Muscle of leg (tissue), 11 donors: Measurements from ENCODE around the gene GMIP. TPM values are rescaled to one million over a fixed set of nuclear protein-coding genes. Genes with fewer than 3 reads are reported as not detected.

Source experiments
- DNase-seq: peaks from one replicate; pipeline ENCODE4 v3.0.0; 2013
- H3K27ac ChIP-seq: one replicate; pipeline ENCODE4 v1.5.1; 2013; ENCODE audit warnings: mild to moderate bottlenecking, low read length, control low read depth
- H3K27me3 ChIP-seq: one replicate; pipeline ENCODE4 v1.6.1; 2013; ENCODE audit warnings: low read length; ENCODE audit not compliant: control insufficient read depth, insufficient read depth
- H3K36me3 ChIP-seq: one replicate; pipeline ENCODE4 v1.6.1; 2013; ENCODE audit warnings: low read length; ENCODE audit not compliant: control insufficient read depth, insufficient read depth
- H3K4me1 ChIP-seq: one replicate; pipeline ENCODE4 v1.6.1; 2013; ENCODE audit warnings: low read length; ENCODE audit not compliant: control insufficient read depth, insufficient read depth
- H3K4me3 ChIP-seq: one replicate; pipeline ENCODE4 v1.5.1; 2013; ENCODE audit warnings: low read length, control low read depth
- H3K9me3 ChIP-seq: replicated peaks from 2 replicates; pipeline ENCODE4 v1.6.1; 2013; ENCODE audit warnings: low read depth, low read length; ENCODE audit not compliant: control insufficient read depth
- WGBS: methylation state at CpG from one replicate; pipeline ENCODE4 v1.1.5; 2013; ENCODE audit warnings: missing lambda C conversion rate; ENCODE audit not compliant: insufficient coverage; 5-methylcytosine and 5-hydroxymethylcytosine counted together
- polyA plus RNA-seq, 8 donors: library from polyadenylated mRNA; unstranded; fragments of 120-200 nt; gene quantifications; one replicate each; pipeline versions ENCODE4 v1.2.1 to v1.2.3, GENCODE V29; 2013; ENCODE audit warnings: inconsistent platforms in 1 of 8, low replicate concordance in 1 of 8; ENCODE audit not compliant: insufficient read length in 8 of 8, insufficient read depth in 1 of 8
- total RNA-seq: library from RNA; stranded (reverse); fragments of 120-200 nt; gene quantifications from one replicate; pipeline ENCODE4 v1.2.4, GENCODE V29; 2013

The GMIP gene
- total and polyA plus RNA-seq, 9 donors = 2.0 to 5.1 (median 3.6) TPM

GRCh38 chr19:19650331-19650730 lies 6.9 kb upstream of the GMIP start:
- H3K27ac ChIP-seq = no peak overlapping the region
- peaks cover 88% of the 10 kb centered on the region for H3K36me3 ChIP-seq
- 90% methylated on average over 9 of the region's 9 CpGs for WGBS
- H3K9me3 ChIP-seq = no peaks in the 10 kb centered on the region
- H3K4me1 ChIP-seq = peaks cover 12% of the 10 kb centered on the region
- no peak overlapping the region for H3K4me3 ChIP-seq
- H3K27me3 ChIP-seq = no peaks in the 10 kb centered on the region
- DNase-seq = peak; percentile 63

DNA sequence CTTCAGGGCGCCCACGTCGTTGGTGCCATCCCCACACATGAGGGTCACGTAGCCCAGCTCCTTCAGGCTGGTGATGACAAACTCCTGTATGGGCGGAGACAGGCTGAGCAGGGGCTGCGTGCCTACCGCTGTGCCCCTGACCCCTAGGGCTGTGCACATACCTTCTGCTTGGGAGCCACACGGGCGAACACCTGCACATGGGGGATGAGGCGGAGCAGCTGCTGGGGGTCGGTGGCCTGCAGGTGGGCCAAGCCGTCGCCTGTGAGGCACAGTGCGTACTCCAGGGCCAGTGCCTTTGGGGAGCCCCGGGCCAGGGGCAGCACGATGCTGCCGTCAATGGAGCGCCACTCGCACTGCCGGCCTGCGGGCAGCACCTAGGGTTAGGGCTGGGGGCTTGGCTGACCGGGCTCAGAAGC lies 6.1 kb upstream of the GMIP start:
- H3K4me3 ChIP-seq = no peak overlapping the region
- H3K4me1 ChIP-seq = peaks cover 12% of the 10 kb centered on the region
- DNase-seq = no peak
- no peaks in the 10 kb centered on the region for H3K27me3 ChIP-seq
- H3K9me3 ChIP-seq = no peaks in the 10 kb centered on the region
- 93% methylated on average over 19 of the region's 22 CpGs for WGBS
- H3K27ac ChIP-seq = no peak overlapping the region
- peaks cover 86% of the 10 kb centered on the region for H3K36me3 ChIP-seq

GRCh38 chr19:19649155-19649554 lies 5.7 kb upstream of the GMIP start:
- Histone ChIP-seq H3K36me3 (peaks cover 84% of the 10 kb centered on the region), H3K4me1 (peaks cover 13% of the 10 kb centered on the region), H3K27me3 (no peaks in the 10 kb centered on the region), H3K9me3 (no peaks in the 10 kb centered on the region), H3K4me3 (no peak overlapping the region), H3K27ac (no peak overlapping the region)
- 86% methylated on average over 6 of the region's 6 CpGs for WGBS
- DNase-seq = no peak

GRCh38 chr19:19647037-19647835 lies 3.8 kb upstream of the GMIP start:
- Histone ChIP-seq H3K4me3 (no peak overlapping the region), H3K9me3 (no peaks in the 10 kb centered on the region), H3K27ac (no peak overlapping the region), H3K27me3 (peaks cover 5% of the 10 kb centered on the region), H3K36me3 (peaks cover 68% of the 10 kb centered on the region), H3K4me1 (peaks cover 29% of the 10 kb centered on the region)
- no peak for DNase-seq
- WGBS = 90% methylated on average over 27 of the region's 29 CpGs

DNA sequence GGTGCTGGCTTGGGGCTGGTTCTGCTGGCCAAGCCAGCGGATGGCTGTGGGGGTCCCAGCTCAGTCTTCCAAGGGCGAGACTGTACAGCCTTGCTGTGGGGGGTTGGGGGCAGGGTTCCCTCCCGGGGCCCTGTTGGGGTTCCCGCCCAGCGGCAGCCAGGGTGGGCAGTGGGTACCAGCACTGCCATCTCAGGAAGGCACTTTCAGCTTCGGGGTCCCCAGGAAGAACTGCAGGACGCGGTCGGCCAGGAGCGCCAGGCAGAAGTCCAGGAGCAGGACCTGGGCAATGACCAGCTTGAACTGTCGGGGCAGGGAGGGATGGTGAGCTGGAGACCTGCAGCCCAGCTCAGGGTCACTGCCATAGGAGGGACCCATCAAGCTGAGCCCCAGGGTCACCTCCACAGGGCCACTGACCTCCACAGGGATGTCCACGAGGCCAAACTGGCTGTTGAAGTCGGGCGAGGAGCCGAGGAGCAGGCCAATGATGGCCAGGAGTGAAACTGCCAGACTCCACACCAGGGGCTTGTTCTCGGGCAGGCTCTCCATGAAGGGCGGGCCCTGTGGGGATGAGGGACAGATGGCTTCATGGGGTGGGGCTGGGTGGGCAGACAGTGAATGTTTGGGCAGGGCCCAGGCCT lies 1.9 kb upstream of the GMIP start:
- Histone ChIP-seq H3K4me3 (no peak overlapping the region), H3K9me3 (no peaks in the 10 kb centered on the region), H3K36me3 (peaks cover 50% of the 10 kb centered on the region), H3K4me1 (peaks cover 17% of the 10 kb centered on the region), H3K27ac (no peak overlapping the region), H3K27me3 (peaks cover 5% of the 10 kb centered on the region)
- WGBS = 89% methylated on average over 17 of the region's 17 CpGs
- no peak for DNase-seq

DNA sequence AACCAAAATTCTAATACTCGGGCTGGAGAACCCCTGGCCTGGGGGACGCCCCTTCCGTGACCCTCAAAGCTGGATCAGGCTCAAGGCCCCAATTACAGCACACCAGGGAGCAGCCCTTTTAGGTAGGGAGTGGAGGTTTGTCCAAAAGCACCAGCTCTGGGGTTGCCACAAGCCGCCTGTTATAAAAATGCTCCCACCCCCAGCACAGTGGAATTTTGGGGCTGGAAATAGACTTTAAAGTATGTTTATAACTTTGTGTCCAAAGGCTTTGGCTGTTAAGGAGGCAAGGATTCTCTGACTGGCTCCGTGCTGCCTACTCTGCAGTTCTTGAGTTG lies 564 bp upstream of the GMIP start:
- DNase-seq = no peak
- Histone ChIP-seq H3K36me3 (peaks cover 37% of the 10 kb centered on the region), H3K4me1 (peaks cover 17% of the 10 kb centered on the region), H3K4me3 (no peak overlapping the region), H3K27ac (no peak overlapping the region), H3K27me3 (peaks cover 5% of the 10 kb centered on the region), H3K9me3 (no peaks in the 10 kb centered on the region)
- WGBS = no CpG with 5 or more reads among the region's 5 CpGs

DNA sequence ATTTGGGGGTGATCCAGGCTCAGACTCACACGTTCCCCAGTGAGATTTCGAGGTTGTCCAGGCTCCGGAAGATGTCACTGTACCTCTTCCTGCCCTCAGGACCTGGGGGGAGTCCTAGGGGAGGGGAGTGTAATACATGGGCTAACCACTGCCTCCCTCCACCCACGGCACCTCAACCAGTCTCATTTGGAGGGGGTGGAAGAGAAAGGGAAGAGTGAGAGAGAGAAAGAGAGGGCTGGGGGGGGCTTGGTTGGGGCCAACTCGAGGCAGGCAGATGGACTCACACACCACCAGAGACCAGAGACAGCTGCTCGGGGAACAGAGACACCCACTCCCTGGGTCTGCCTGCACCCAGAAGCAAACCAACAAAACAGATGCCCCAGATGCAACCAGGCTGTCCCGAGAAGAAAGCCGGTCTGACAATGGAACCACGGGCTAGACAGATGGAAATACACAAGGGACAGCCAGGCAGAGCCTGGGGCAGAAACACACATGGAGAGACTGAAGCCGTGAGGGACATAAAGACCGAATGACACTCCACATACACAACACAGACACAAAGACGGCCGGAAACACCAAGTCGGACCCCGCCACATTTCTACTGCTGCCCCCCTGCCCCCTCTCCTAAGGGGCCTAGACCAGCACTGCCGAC lies 825 bp downstream of the GMIP start:
- Histone ChIP-seq H3K4me3 (peak overlapping the region; percentile 69), H3K4me1 (peaks cover 17% of the 10 kb centered on the region), H3K27me3 (peaks cover 5% of the 10 kb centered on the region), H3K9me3 (no peaks in the 10 kb centered on the region), H3K27ac (no peak overlapping the region), H3K36me3 (peaks cover 33% of the 10 kb centered on the region)
- 5% methylated on average over 5 of the region's 16 CpGs for WGBS
- no peak for DNase-seq

DNA sequence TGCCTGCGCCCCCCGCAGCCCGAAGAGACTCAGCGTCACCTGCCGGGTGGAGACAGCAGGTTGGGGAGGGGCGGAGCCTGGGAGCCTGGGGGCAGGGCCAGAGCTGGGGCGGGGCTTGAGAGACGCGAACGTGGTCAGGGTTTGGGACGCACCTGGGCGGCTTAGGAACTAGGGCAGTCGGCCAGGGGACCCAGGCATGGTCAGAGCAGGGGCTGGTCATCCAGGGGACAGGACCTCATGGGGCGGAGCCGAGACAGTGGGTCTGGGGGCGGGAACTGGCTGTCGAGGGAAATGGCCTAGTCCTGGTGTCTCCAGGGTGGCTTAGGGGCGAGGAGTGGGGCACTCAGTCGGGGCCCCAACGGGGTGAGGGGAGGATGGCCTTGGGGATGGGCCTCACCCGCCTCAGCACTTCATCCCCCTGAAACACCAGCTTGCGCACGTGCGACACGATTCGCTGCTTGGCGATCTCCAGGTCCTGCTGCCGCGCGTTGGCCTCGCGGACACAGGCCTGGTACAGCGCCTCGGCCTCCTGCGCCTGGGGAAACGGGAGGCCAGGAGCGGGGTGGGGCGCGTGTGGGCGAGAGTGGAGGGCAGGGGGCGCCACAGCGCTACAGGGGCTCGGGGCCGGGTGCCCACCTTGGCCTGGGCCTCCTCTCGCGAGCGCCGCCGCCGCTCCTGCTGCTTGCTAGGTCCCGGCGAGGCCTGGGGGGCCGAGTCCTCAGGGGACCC lies 5.8 kb downstream of the GMIP start:
- Histone ChIP-seq H3K9me3 (no peaks in the 10 kb centered on the region), H3K4me3 (no peak overlapping the region), H3K27me3 (peaks cover 2% of the 10 kb centered on the region), H3K4me1 (peaks cover 3% of the 10 kb centered on the region), H3K27ac (no peak overlapping the region), H3K36me3 (peaks cover 13% of the 10 kb centered on the region)
- 55% methylated on average over 48 of the region's 53 CpGs for WGBS
- no peak for DNase-seq

DNA sequence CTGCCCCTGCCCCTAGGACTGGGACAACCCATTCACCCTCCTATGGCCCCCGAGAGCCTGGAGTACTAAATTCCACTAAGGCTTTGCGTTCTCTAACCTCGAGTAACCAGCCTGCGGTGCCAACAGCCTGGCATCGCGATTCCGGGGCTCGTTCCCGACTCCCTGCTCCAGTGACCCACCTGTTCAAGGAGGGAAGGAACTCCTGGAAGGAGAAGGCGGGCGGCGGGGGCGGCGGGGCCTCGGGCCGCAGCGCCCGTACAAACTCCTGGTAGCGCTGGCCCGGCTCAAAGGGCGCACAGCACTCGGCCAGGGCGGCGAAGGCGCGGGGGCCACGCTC lies 6.3 kb downstream of the GMIP start:
- 72% methylated on average over 25 of the region's 27 CpGs for WGBS
- no peak for DNase-seq
- Histone ChIP-seq H3K9me3 (no peaks in the 10 kb centered on the region), H3K4me1 (no peaks in the 10 kb centered on the region), H3K27me3 (peaks cover 2% of the 10 kb centered on the region), H3K27ac (no peak overlapping the region), H3K36me3 (peaks cover 13% of the 10 kb centered on the region), H3K4me3 (no peak overlapping the region)
